Measurements from ENCODE around the gene GRAMD1B.
"Not testable (repeated sequence)": the region's sequence is repeated elsewhere in the genome, so short reads cannot be mapped to it uniquely, and the experiment has no call there.

- not testable (repeated sequence) for TF ChIP-seq CEBPB (IDR thresholded peaks at IDR 0.05; ENCODE audit: low read depth); CTCF (IDR thresholded peaks at IDR 0.05 in 2 of 3, conservative IDR thresholded peaks at IDR 0.05 in 1 of 3; ENCODE audit: borderline replicate concordance in 1 of 3, insufficient read depth in 1 of 3, low read depth in 2 of 3, low read length in 2 of 3); ZBTB33 (IDR thresholded peaks at IDR 0.05; ENCODE audit: extremely low read depth, insufficient replicate concordance, low read length); EZH2 (IDR thresholded peaks at IDR 0.05); POLR2A (IDR thresholded peaks at IDR 0.05; ENCODE audit: borderline replicate concordance, extremely low read depth, insufficient read depth, insufficient read length); SRF (IDR thresholded peaks at IDR 0.05; ENCODE audit: low read depth); MAX (IDR thresholded peaks at IDR 0.05); ELF1 (IDR thresholded peaks at IDR 0.05; ENCODE audit: borderline replicate concordance, low read depth); SIN3A (IDR thresholded peaks at IDR 0.05; ENCODE audit: low read depth); RAD21 (IDR thresholded peaks at IDR 0.05; ENCODE audit: low read depth); POLR2AphosphoS5 (IDR thresholded peaks at IDR 0.05; ENCODE audit: low read depth, low read length); YY1 (IDR thresholded peaks at IDR 0.05; ENCODE audit: extremely low read depth, insufficient replicate concordance, low read depth, low read length); REST (IDR thresholded peaks at IDR 0.05; ENCODE audit: low read depth)
Measured at GRCh38 chr11:123513309-123513708, 83.2 kb downstream of the GRAMD1B start.
